Nephron (organoid): ENCODE results near the gene SBSN.

ENCODE experiments used
- H3K27ac Mint-ChIP-seq, 3 experiments: 2 replicates each; pipeline ENCODE4 v1.8.0; 2020; ENCODE audit warnings: mixed read lengths in 3 of 3, mild to moderate bottlenecking in 2 of 3, moderate library complexity in 1 of 3
- H3K27me3 Mint-ChIP-seq: 2 replicates; pipeline ENCODE4 v1.8.0; 2021; ENCODE audit warnings: low read depth, mild to moderate bottlenecking, moderate library complexity, mixed read lengths
- H3K36me3 Mint-ChIP-seq: 2 replicates; pipeline ENCODE4 v1.8.0; 2020; ENCODE audit warnings: low read depth, mixed read lengths
- H3K4me1 Mint-ChIP-seq: 2 replicates; pipeline ENCODE4 v1.8.0; 2020; ENCODE audit warnings: mixed read lengths
- H3K4me3 Mint-ChIP-seq, 3 experiments: 2 replicates each; pipeline ENCODE4 v1.8.0; 2020; ENCODE audit warnings: mild to moderate bottlenecking in 3 of 3, mixed read lengths in 3 of 3, moderate library complexity in 2 of 3
- H3K9me3 Mint-ChIP-seq: 2 replicates; pipeline ENCODE4 v1.8.0; 2020; ENCODE audit warnings: mixed read lengths
- TF ChIP-seq, protein P1 (sequence below), 3 experiments: fragments of 200-600 bp; sonication (generic); IDR thresholded peaks; one replicate each; pipeline ENCODE4 v1.5.0; 2021; ENCODE audit warnings: antibody characterized with exemption in 3 of 3; ENCODE audit not compliant: unreplicated experiment in 3 of 3

Gene SBSN

DNA sequence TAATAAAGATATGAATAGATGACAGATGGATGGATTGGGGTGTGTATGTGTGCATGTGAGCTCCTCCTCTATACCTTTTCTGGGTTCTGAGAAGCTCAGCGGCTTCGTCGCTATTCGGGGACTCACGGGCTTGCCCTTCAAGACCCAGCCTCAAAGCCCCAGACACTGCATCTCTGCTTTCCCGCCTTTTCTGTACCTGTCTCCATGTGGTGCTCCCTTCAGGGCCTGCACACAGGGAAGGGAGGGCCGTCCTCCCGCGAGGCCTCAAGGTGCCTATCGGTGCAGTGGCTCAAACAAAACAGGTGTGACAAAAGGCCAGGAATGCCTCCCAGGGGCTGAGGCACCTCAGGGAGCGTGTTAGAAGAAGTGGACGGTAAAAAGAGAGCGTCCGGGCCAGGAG is 54.0 kb downstream of the SBSN start:
- peaks cover 10% of the 10 kb centered on the region for H3K27me3 Mint-ChIP-seq
- TF ChIP-seq, protein P1, sequence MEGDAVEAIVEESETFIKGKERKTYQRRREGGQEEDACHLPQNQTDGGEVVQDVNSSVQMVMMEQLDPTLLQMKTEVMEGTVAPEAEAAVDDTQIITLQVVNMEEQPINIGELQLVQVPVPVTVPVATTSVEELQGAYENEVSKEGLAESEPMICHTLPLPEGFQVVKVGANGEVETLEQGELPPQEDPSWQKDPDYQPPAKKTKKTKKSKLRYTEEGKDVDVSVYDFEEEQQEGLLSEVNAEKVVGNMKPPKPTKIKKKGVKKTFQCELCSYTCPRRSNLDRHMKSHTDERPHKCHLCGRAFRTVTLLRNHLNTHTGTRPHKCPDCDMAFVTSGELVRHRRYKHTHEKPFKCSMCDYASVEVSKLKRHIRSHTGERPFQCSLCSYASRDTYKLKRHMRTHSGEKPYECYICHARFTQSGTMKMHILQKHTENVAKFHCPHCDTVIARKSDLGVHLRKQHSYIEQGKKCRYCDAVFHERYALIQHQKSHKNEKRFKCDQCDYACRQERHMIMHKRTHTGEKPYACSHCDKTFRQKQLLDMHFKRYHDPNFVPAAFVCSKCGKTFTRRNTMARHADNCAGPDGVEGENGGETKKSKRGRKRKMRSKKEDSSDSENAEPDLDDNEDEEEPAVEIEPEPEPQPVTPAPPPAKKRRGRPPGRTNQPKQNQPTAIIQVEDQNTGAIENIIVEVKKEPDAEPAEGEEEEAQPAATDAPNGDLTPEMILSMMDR (IDR thresholded peaks at IDR 0.05; ENCODE audit: unreplicated experiment in 3 of 3): no peak
- H3K4me3 Mint-ChIP-seq: no peak overlapping the region
- no peaks in the 10 kb centered on the region for H3K36me3 Mint-ChIP-seq
- H3K27ac Mint-ChIP-seq: no peak overlapping the region
- no peaks in the 10 kb centered on the region for H3K9me3 Mint-ChIP-seq
- no peaks in the 10 kb centered on the region for H3K4me1 Mint-ChIP-seq
